ENCODE data around the gene PLK3.
"Not testable (repeated sequence)": the region's sequence is repeated elsewhere in the genome, so short reads cannot be mapped to it uniquely, and the experiment has no call there.

PLK3 gene

DNA sequence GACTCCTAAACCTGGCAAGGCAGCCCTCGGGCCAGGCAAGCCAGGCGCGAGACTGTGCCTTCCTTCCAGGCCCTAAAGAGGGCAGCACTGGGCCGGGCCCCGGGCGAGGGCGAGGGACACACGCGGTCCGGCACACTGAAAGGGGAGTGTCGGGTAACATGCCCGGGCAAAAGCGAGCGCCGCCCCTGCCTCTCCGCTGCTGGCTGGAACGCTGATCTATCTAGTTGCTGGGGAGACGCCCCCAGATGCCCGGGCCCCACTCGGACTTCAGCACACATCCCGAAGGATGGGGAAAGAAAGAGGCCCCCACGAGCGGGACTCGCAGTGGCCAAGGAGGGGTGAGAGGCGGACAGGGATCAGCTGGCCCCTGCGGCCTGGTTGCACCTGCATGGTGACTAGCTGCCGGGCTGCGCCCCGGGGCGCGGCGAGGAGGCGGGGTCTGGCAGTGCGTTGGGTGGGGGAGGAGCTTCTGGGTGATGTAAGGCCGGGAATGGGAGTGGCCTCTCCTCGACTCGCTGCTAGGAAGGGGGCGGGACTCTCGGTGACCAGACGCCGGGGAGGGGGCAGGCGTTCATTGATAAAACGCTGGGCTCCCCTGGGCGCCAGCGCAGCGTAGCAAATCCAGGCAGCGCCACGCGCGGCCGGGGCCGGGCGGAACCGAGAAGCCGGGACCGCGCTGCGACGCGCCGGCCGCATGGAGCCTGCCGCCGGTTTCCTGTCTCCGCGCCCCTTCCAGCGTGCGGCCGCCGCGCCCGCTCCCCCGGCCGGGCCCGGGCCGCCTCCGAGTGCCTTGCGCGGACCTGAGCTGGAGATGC is at the start of gene PLK3:
PLK3 (plus strand) TSS at position 608 of the 815 bp plus-strand sequence; CDS start at position 695, 87 bp downstream.
- DNase-seq (ENCODE audit: low spot score): peak; percentile 99

DNA sequence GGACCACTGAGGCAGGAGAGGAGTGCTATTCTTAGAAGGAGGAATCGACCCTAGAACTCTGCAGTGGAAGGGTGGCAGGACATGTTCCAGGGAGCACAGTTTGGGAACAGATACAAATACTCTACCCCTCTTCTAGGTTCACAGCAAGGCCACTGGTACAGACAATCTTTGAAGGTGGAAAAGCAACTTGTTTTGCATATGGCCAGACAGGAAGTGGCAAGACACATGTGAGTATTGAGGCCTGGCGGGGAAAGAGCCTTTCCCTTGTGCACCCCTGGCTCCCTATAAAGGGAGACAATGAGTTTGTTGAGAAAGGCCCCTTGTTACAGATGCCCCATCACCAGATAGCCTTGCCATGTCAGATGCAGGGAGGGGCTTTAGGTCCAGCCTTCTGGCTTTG is 42.8 kb upstream of the PLK3 start:
- DNase-seq (ENCODE audit: low spot score): no peak

- DNase-seq (ENCODE audit: low spot score): no peak
Observed at GRCh38 chr1:44759077-44759476, 41.1 kb upstream of the PLK3 start.

GRCh38 chr1:44760876-44761275 is 39.3 kb upstream of the PLK3 start:
- DNase-seq (ENCODE audit: low spot score): no peak

DNA sequence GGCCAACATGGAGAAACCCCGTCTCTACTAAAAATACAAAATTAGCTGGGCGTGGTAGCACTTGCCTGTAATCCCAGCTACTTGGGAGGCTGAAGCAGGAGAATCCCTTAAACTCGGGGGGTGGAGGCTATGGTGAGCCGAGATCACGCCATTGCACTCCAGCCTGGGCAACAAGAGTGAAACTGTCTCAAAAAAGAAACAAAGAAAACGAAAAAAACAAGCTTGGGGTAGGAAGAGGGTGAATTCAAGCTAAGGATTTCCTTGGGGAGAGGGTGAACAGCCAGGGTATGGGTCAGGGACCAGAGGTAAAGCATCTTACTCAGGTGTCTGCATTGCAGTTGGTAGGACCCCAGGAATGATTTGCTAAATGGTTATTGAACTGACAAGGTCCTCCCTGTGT is 33.8 kb upstream of the PLK3 start:
- not testable (repeated sequence) for DNase-seq (ENCODE audit: low spot score)

DNA sequence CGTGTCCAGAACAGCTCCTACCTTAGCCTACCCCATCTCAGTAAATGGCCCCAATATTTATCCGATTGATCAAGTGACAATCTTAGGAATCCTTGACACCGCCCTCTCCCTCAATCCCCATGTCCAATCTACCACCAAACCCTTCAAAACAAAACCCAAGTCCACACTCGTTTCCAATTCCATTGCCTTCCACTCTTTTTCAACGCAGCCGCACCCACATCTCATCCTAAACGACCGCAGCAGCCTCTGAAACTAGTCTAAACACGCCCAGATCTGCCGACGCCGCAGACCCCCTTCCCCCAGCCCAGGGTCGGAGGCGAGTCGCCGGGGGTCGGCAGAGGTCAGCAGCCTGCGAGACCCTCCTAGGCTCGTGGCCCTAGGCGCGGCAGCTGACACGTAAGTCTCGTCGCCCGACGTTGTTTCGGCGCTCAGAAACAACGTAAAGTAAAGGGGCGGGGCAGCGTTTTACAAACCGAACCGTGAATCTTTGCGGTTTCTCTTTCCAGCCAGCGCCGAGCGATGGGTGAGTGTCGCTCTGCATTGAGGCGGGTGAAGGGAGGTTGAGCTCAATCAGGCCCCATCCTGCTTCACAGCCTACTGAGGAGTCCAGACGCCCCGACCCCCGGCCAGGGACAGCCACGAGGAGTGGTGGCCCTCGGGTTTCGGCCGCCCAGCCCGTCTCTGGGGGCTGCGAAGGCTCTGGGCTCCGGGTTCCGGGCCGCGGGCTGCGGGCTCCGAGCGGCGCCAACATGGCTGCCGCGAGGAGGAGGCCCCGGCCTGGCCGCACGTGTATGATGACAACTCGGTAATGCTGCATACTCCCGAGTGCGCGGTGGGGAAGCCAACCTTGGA is 24.9 kb upstream of the PLK3 start, which contains the start of gene RPS8:
RPS8 (plus strand) TSS at position 463 of the 852 bp plus-strand sequence; CDS start at position 520, 57 bp downstream.
- DNase-seq (ENCODE audit: low spot score): peak; percentile 90

DNA sequence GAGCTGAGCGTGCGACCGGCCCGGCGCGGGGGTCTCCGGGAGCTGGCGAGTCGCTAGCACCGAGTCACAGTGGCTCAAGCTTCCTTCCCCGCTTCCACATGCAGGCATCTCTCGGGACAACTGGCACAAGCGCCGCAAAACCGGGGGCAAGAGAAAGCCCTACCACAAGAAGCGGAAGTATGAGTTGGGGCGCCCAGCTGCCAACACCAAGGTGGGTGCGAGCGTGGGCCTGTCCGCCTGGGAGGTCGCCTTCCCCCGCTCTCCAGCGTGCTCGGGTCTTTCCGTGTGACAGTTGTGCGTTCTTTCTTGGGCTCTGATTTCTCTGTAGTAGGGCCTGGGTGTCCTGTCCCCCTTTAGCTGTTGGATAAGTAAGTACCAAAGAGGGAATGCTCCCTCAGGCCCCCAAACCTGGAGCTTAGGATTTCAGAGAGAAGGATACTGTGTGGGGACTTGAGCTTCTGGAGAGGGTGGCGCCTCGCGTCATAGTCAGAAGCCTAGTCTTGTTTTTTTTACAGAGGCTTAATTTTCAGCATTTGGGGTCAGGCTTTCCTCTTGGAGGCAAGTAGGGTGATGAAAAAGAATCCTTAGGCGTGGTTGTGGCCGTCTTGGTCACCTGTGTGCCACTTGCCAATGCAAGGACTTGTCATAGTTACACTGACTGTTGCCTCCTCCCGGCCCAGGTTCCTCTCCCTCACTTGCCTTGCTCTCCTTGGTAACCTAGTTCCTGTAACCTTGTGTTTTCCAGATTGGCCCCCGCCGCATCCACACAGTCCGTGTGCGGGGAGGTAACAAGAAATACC is 24.0 kb upstream of the PLK3 start:
- peak; percentile 35 for DNase-seq (ENCODE audit: low spot score)

DNA sequence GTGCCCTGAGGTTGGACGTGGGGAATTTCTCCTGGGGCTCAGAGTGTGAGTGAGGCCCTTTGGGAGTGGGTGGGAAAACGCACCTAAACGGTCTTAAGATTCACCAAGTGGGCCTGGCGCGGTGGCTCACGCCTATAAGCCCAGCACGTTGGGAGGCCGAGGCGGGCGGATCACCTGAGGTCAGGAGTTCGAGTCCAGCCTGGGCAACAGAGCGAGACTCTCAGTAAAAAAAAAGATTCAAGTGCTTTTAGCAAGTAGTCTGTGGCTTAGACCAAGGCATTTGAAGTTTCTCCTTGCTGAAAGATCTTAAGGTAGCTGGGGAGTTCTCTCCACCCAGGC is 23.5 kb upstream of the PLK3 start:
- DNase-seq (ENCODE audit: low spot score): no peak

GRCh38 chr1:44777547-44777946 is 22.6 kb upstream of the PLK3 start:
- no peak for DNase-seq (ENCODE audit: low spot score)

DNA sequence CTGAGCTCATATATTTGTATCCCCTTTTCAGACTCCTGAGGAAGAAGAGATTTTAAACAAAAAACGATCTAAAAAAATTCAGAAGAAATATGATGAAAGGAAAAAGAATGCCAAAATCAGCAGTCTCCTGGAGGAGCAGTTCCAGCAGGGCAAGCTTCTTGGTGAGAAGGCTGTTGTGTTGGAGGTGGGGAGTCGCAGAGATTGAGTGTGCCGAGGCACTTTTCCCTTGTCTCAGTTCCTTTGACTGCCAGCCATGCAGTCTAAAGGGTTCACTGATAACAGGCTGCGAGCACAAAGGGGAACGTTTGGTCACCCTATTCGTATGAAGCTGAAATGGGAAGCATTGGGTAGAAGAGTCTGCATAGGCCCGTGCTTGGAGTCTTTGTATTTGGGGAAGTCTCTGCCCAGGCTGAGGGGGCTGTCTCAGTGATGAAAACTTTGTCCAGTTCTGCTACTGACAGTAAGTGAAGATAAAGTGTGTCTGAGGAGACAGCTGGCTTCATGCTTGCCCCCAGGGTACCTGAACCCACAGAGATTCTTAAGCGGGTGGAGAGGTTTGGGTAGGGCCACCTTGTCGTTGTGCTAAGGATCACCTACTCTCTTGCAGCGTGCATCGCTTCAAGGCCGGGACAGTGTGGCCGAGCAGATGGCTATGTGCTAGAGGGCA is 22.1 kb upstream of the PLK3 start:
- no peak for DNase-seq (ENCODE audit: low spot score)

GRCh38 chr1:44778705-44779576 is 21.2 kb upstream of the PLK3 start:
- DNase-seq (ENCODE audit: low spot score): no peak

- DNase-seq (ENCODE audit: low spot score): no peak
Observed at GRCh38 chr1:44780583-44781121, 19.5 kb upstream of the PLK3 start.

GRCh38 chr1:44783697-44784093 is 16.5 kb upstream of the PLK3 start:
- no peak for DNase-seq (ENCODE audit: low spot score)

GRCh38 chr1:44784094-44785028 is 15.8 kb upstream of the PLK3 start:
- peak; percentile 37 for DNase-seq (ENCODE audit: low spot score)

- no peak for DNase-seq (ENCODE audit: low spot score)
Observed at GRCh38 chr1:44785029-44785380, 15.2 kb upstream of the PLK3 start.

DNA sequence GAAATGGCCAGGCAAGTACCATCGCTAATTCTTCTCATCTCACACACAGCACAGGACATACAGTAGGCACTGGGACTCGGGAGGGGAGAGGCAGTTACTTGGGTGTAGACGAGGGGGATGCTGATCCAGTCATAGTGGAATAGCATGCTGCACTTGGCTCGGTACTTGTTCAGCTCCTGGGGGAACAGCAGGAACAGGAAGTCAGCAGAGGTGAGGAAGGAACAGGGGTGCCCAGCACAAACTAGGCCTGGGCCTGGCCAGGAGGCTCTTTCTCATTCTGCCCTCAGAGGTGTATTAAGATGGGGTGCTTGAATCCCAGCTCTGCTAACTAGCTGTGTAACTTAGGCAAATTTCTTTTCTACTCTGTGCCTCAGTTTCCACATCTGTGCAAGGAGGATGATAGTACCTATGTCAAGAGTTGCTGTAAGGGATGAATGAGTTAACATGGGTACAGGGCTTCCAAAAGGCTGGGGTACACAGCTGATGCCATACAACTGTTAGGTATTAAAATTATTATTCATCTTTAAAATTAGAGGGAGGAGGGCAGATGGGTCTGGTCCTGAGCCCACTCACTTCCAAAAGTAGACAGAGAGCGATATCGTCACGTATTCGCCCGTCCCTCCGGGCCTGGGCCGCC is 14.6 kb upstream of the PLK3 start:
- DNase-seq (ENCODE audit: low spot score): no peak

DNA sequence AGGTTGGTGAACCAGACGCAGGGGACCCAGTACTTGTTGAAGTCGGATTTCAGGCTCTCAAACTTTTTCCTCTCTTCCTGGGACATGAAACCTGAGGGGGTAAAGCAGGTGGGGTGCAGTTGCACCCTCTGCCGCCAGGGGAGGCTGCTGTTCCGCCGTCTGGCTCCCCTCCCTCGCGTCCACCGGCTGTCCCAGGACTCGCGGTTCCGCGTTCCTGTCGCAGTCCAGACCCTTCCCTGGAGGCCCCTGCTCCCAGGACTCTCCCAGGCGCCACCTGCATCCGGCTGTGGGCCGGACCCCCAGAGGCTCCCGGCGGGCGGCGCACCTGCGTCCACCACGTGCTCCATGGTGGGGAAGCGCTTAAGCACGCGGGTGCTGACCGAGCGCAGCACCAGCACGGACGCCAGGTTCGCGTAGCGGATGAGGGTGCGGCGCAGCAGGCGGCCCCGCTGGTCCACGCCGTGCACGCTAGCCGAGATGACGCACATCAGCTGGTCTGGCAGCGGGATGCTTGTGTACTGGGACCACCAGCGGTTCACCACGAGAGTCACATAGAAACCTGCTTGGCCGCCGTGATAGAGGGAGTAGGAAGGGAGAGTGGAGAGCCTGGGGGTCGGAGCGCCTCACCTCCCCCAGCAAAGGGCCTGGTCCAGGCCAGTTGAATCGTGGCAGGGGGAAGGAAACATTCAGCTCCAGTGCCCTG is 13.9 kb upstream of the PLK3 start:
- DNase-seq (ENCODE audit: low spot score): peak; percentile 74

DNA sequence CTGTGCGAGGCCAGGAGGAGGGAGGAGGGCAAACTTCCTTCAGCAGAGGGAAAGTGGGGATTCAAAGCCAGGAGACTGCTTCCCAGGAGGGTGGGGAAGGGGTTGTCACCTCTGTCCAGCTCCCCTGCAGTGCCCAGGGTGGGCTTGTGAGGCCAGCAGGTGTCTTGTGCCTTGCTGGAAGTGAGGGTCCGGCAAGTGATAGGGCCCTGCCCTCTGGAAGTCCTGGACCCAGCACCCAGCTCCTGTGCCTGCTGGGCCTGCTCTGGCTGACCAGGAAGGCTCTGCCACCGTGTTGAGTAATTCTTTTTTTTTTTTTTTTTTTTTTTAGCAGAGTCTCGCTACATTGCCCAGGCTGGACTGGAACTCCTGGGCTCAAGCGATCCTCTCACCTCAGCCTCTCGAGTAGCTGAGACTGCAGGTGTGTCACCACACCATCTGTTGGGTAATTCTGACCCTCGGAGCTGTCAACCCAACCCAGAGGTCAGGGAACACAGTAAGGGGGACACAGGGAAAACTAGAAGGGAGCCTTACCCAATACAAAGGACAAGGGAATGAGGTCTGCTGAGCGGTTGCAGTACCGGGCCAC is 13.2 kb upstream of the PLK3 start:
- DNase-seq (ENCODE audit: low spot score): no peak
